ENCODE measurements around the gene PEMT.

GRCh38 chr17:17515934-17516930 is 75.3 kb downstream of the PEMT start:
- TF ChIP-seq CTCF (conservative IDR thresholded peaks at IDR 0.05 in 1 of 2, IDR thresholded peaks at IDR 0.05 in 1 of 2; ENCODE audit: low read depth in 1 of 2, low read length in 2 of 2) = no peak
- no peak for TF ChIP-seq EZH2 (IDR thresholded peaks at IDR 0.05; ENCODE audit: low read length, missing control alignments)

All from fibroblast of lung (primary cell).